ENCODE measurements around the gene OTC. TPM values are rescaled to one million over a fixed set of nuclear protein-coding genes. Genes with fewer than 3 reads are reported as not detected.

The OTC gene
- total RNA-seq, 1 experiment from 2014 or later: not detected

- ChIA-PET CTCF (no interaction called here), POLR2A (ENCODE audit: unreplicated experiment) (no interaction called here)
- H3K9me2 ChIP-seq (ENCODE audit: insufficient read depth): no peaks in the 10 kb centered on the region
- H3K27me3 ChIP-seq (ENCODE audit: insufficient read depth, low read depth): no peaks in the 10 kb centered on the region
- no peaks in the 10 kb centered on the region for H4K20me1 ChIP-seq (ENCODE audit: insufficient read depth)
- no peak overlapping the region for H2AFZ ChIP-seq
- no peak for DNase-seq
- no peak overlapping the region for H3K4me2 ChIP-seq
- no peak overlapping the region for H3K27ac ChIP-seq
- H3K4me3 ChIP-seq: no peak overlapping the region
- H3K79me2 ChIP-seq (ENCODE audit: low read depth): no peaks in the 10 kb centered on the region
- intact Hi-C loops (cut with micrococcal nuclease; ENCODE audit: unreplicated experiment): no loop called here
- no peak for TF ChIP-seq EZH2 (IDR thresholded peaks at IDR 0.05; ENCODE audit: low read depth)
- TF ChIP-seq CTCF (conservative IDR thresholded peaks at IDR 0.05): no peak
- no peaks in the 10 kb centered on the region for H3K36me3 ChIP-seq (ENCODE audit: low read depth)
- no peaks in the 10 kb centered on the region for H3K9me3 ChIP-seq (ENCODE audit: insufficient read depth, low read depth)
- H3K4me1 ChIP-seq (replicated peaks; ENCODE audit: insufficient read depth): no peaks in the 10 kb centered on the region
- no peaks in the 10 kb centered on the region for H3F3A ChIP-seq (ENCODE audit: insufficient read depth, low read depth)
- no TSS peak for BruUV-seq (replicated peaks)
Measured at GRCh38 chrX:38368774-38369173, 16.4 kb downstream of the OTC start.

- CTCF ChIA-PET: no interaction called here
- H3K27me3 ChIP-seq (ENCODE audit: insufficient read depth, low read depth): no peaks in the 10 kb centered on the region
- no peak for TF ChIP-seq CTCF (conservative IDR thresholded peaks at IDR 0.05)
- TF ChIP-seq EZH2 (IDR thresholded peaks at IDR 0.05; ENCODE audit: low read depth): no peak
Measured at GRCh38 chrX:38371641-38372040, 19.2 kb downstream of the OTC start.

GRCh38 chrX:38374431-38374830, 22.0 kb downstream of the OTC start:
- Histone ChIP-seq H3K9me2 (ENCODE audit: insufficient read depth) (no peaks in the 10 kb centered on the region), H3K27me3 (ENCODE audit: insufficient read depth, low read depth) (no peaks in the 10 kb centered on the region), H3K36me3 (ENCODE audit: low read depth) (no peaks in the 10 kb centered on the region), H3K4me1 (replicated peaks; ENCODE audit: insufficient read depth) (no peaks in the 10 kb centered on the region), H2AFZ (no peak overlapping the region), H3K27ac (no peak overlapping the region), H4K20me1 (ENCODE audit: insufficient read depth) (no peaks in the 10 kb centered on the region), H3F3A (ENCODE audit: insufficient read depth, low read depth) (no peaks in the 10 kb centered on the region), H3K9me3 (ENCODE audit: insufficient read depth, low read depth) (no peaks in the 10 kb centered on the region), H3K79me2 (ENCODE audit: low read depth) (no peaks in the 10 kb centered on the region), H3K4me2 (no peak overlapping the region), H3K4me3 (no peak overlapping the region)
- TF ChIP-seq CTCF (conservative IDR thresholded peaks at IDR 0.05) (no peak), EZH2 (IDR thresholded peaks at IDR 0.05; ENCODE audit: low read depth) (no peak)
- DNase-seq: no peak
- CTCF ChIA-PET: no interaction called here
- no TSS peak for BruUV-seq (replicated peaks)
- POLR2A ChIA-PET (ENCODE audit: unreplicated experiment): no interaction called here
- intact Hi-C loops (cut with micrococcal nuclease; ENCODE audit: unreplicated experiment): no loop called here

More at GRCh38 chrX:38371641-38372040, 19.2 kb downstream of the OTC start:
- Histone ChIP-seq H3F3A (ENCODE audit: insufficient read depth, low read depth) (no peaks in the 10 kb centered on the region), H3K9me2 (ENCODE audit: insufficient read depth) (no peaks in the 10 kb centered on the region), H3K27ac (no peak overlapping the region), H4K20me1 (ENCODE audit: insufficient read depth) (no peaks in the 10 kb centered on the region), H3K4me1 (replicated peaks; ENCODE audit: insufficient read depth) (no peaks in the 10 kb centered on the region), H2AFZ (no peak overlapping the region), H3K79me2 (ENCODE audit: low read depth) (no peaks in the 10 kb centered on the region), H3K4me2 (no peak overlapping the region), H3K4me3 (no peak overlapping the region), H3K36me3 (ENCODE audit: low read depth) (no peaks in the 10 kb centered on the region), H3K9me3 (ENCODE audit: insufficient read depth, low read depth) (no peaks in the 10 kb centered on the region)
- intact Hi-C loops (cut with micrococcal nuclease; ENCODE audit: unreplicated experiment): no loop called here
- DNase-seq: no peak
- BruUV-seq (replicated peaks): no TSS peak
- POLR2A ChIA-PET (ENCODE audit: unreplicated experiment): no interaction called here
